Ureter (tissue), 1 donor: ENCODE measurements around the gene FA2H. TPM values are rescaled to one million over a fixed set of nuclear protein-coding genes. Genes with fewer than 3 reads are reported as not detected.
"Not testable (repeated sequence)": the region's sequence is repeated elsewhere in the genome, so short reads cannot be mapped to it uniquely, and the experiment has no call there.

Experiments used
- DNase-seq: peaks from one replicate; pipeline ENCODE4 v3.0.0-alpha.2; 2020; ENCODE audit warnings: low spot score
- total RNA-seq: library from RNA; stranded (reverse); gene quantifications from one replicate; pipeline ENCODE4 v1.2.4, GENCODE V29; 2023
- donor health status: DM: yes; HTN: yes; CAD: no.

The FA2H gene
- total RNA-seq, 1 donor from 2014 or later, result 9.8 TPM

DNA sequence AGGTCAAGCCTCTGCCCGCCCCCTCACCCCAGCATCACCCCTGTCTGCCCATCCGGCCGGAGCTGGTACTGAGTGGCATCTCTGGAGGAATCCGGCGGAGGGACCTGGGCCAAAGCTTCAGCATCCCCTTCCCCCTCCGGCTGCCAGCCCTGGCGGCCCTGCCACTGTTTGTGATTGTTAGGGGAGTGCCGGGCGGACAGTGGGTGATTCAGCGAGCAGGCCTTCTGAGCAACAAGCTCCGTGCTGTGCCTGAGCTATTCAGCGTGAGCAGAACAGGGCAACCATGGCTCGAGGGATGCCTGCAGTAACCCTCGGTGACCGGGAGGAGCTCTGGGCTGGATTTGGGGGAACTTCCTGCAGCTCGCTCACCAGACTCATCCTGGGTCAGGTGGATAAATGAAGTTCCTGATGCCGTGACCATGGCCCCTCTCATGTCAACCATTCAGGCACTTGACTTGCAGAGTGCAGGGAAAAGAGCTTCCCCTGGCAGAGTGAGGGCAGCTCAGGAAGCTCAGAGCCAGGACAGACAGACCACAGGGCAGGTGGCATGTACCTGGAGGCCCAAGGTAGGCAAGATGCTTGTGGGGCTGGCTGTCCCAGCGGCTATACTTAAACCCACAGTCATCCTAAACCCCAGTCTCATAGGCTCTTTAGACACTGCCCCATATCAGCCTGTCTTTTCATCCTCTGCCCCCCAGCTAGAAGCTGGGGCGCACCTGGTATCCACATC lies 49.6 kb downstream of the FA2H start:
- DNase-seq, result no peak

- no peak for DNase-seq
These were observed 51.4 kb downstream of the FA2H start for GRCh38 chr16:74723256-74723655.

GRCh38 chr16:74722156-74722555 lies 52.5 kb downstream of the FA2H start:
- DNase-seq, result not testable (repeated sequence)

DNA sequence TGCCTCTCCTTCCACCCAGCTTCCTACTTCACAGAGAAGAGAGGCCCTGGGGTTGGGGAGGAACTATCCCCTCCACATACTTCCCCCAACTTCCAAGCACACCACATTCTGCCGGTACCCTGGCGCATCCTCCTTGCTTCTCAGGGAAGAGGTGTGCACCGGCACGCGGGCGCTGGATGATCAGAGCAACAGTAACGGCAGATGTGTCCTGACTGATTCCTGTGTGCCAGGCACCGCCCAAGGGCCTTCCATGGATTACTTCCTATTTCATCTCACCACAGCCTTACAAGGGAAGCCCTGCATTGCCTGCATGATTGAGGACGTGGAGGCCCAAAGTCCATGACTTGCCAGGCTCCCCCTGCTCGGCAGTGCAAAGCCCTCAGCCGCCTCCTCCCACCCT lies 52.9 kb downstream of the FA2H start:
- DNase-seq, result no peak

DNA sequence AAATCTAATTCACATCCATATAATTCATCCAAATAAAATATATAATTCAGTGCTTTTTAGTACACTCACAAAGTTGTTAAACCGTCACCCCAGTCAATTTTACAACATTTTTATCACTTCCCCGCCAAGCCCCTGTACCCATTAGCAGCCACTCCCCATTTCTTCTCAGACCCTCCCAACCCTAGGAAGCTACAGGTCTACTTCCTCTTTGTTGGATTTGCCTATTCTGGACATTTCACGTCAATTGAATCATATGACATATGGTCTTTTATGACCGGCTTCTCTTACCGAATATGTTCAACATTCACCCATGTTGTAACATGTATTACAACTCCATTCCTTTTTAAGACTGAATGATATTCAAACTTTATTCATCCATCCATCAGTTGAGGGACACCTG lies 54.0 kb downstream of the FA2H start:
- no peak for DNase-seq

- DNase-seq, result no peak
These were observed 55.6 kb downstream of the FA2H start for GRCh38 chr16:74718741-74719610.

DNA sequence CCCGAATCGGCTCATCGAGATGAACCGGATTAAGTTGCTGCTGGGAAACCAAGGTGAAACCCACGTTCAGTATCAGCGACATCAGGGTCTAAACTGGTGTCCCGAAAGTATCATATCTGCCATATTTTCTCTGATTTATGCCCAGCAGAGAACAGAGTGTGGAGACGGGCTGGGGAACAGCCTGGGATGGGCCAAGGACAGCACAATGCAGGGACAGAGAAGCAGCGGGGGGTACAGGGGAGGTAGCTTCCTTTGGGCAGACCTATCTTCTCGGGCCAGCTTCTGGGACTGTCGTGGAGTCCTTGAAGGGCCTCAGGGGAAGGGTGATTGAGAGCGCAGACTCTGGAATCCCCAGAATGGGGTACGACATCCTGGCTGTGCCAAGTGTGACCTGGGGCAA lies 56.5 kb downstream of the FA2H start:
- DNase-seq, result no peak

GRCh38 chr16:74717367-74717766 lies 57.3 kb downstream of the FA2H start:
- DNase-seq, result no peak

GRCh38 chr16:74716355-74716754 lies 58.3 kb downstream of the FA2H start:
- no peak for DNase-seq

GRCh38 chr16:74713876-74714275 lies 60.7 kb downstream of the FA2H start:
- no peak for DNase-seq

DNA sequence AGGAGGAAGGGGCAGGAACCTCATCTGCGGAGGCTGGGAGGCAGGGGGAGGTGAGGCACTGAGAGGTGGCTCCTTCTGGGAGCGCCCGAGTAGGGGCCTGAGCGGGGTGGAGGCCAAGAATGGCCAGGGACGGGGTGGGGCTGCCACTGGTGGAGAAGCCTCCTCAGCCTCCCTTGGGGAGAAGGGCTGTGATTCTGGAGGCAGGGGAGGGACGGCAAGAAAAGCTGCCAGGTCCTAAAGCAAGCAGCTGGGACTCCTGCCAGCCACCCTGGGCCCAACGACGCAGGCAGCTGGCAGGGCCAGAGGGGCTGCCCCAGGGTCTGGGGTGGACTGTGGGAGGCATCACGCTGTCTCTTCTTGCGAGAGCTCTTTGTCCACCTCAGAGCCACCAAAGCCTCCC lies 61.3 kb downstream of the FA2H start:
- DNase-seq, result no peak

DNA sequence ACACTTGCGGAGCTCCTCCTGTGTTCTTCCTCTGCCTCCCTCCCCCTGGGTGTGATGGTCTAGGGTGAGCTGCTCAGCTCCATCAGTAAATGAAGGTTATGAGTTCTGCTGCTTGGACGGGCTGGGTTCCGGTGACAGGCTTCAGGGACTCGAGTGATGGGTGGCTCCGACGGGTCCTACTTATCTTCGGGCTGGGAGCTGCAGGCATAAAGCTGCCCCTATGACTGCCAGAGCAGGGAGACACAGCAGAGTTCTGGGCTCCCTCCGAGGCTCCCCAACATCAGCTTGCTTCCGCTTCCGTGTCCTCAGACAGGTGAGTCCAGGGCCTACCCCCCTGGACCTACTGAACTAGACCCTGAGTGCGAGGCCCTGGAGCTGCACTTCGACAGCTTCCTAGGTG lies 62.7 kb downstream of the FA2H start:
- DNase-seq, result no peak

GRCh38 chr16:74710401-74710800 lies 64.2 kb downstream of the FA2H start:
- no peak for DNase-seq

DNA sequence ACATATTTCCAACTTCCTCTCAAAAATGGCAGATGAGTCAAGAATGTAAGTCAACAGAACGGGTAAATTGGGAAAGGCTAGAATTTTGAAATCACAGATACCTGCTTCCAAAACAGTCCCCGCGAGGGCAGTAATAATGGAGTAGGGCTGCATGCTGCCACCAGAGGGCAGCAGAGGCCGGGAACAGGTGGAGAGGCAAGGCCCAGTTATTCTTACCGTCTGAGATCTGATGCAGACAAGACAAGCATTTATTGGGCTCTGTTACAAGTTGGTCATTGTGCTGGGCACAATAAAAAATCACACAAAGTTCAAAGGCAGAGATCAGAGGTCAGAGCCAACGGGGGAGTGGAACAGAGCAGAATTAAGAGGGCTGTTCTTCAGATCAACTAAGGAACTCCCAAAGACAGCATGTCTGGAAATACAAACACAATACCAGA lies 65.2 kb downstream of the FA2H start:
- DNase-seq, result peak; percentile 83

DNA sequence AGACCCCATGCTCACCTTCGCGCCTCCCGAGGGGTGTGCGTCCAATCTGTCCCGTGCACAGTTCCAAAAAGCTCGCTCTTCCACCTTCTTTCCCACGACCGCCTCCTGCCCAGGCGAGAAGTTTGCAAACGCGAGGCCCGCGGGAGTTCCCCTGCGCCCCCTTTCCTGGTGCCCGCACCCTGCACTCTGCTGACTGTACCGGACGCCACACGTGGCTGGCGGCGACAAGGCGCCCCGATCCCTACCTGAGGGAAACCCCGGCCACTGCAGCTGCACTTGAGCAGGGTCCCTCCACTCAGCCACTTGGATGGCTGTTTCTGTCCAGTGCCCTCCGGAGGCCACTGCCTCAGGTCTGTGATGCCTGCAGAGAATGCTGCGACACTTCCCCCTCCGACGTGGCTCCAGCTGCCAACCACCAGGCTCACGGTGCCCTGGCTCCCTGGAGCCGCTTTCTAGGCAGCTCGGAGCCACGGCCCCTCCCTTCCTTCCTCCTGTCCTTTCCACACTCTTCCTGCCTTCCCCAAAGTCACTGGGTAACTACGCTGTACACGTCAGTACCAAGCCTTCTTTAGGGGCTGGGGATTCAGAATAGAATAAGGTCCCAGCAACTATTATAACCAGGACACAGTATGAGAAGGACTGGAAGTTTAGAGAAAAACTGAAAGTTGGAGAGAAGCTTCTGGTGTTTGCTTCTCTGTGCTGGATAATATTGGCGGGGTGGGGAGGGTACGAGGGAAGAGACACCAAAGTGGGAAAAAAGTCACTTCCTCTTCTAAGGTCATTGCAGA lies 74.0 kb downstream of the FA2H start, which contains the start of gene MLKL:
MLKL (minus strand) TSS at position 425 of the 788 bp plus-strand sequence. CDS start 5,105 bp downstream, outside the sequence.
- DNase-seq, result peak; percentile 64

DNA sequence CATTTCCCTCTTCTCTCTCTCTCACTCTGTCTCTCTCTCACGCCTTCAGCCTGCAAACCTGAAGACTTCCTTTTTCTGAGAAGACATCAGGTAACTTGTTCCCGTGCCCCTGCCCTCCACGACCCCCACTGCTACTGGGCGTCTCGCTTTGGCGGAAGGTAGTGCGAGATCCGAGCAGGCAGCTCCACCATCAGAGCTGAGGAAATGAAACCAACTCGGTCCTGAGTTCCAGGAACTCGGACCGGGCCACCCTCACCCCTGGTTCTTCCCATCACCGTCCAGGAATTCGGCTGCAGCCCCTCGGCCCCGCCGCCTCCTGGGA lies 74.5 kb downstream of the FA2H start:
- no peak for DNase-seq

GRCh38 chr16:74699666-74700065 lies 75.0 kb downstream of the FA2H start:
- DNase-seq, result no peak

GRCh38 chr16:74698222-74698621 lies 76.4 kb downstream of the FA2H start:
- no peak for DNase-seq

DNA sequence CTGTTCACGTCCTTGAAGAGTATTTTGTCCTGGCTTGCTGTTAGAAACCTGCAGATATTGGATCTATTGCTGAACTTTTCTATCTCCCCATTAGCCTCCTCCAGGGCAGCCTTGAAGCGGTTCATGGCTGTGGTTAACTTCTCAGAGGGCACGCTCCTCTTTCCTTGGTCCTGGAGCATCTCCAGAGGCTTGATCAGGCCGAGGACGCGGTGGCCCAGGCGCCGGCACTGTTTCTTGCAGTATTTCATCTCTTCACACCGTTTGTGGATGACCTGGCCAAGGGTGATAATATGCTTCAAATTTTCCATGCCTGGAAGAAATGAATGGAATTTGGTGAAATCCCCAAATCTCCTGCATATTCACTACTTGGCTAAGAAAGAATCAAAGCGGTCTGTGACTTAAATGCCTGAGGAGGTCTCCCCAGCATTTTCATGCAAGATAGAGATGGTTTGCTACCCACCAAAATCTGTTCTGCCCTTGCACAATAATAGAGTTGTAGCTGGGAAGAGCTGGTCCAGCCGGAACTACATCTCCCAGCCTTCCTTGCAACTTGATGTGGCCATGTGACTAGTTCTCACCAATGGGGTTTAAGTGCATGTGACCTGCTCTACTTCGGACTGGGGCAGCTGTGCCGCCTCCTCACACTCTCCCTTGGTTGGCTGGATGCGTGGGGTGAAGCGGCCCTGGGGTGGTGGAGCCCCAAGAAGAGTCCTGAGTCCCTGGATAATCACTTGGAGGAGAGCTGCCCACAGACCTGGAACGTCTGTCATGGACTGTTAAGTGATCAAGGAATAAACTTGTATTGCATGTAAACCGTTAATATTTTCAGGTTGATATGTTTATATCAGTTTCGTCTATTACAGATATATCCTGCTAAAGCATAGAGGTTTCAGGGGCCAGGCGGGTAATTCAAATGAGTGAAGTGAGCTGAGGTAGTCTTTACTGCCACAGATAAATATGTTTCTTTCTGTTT lies 78.9 kb downstream of the FA2H start:
- peak; percentile 78 for DNase-seq

GRCh38 chr16:74691093-74691855 lies 83.3 kb downstream of the FA2H start:
- DNase-seq, result no peak
